HTERT RPE-1 (cell line): Measurements from ENCODE around the gene ISG15.
"Not testable (repeated sequence)": the region's sequence is repeated elsewhere in the genome, so short reads cannot be mapped to it uniquely, and the experiment has no call there.

ENCODE experiments used
- in situ Hi-C: fragments of 300-500 bp; cut with MboI; formaldehyde crosslinking; loops from 4 replicates; pipeline ENCODE4 v1.14.3; 2020; ENCODE audit warnings: low sequenced_read_pairs

Gene ISG15

DNA sequence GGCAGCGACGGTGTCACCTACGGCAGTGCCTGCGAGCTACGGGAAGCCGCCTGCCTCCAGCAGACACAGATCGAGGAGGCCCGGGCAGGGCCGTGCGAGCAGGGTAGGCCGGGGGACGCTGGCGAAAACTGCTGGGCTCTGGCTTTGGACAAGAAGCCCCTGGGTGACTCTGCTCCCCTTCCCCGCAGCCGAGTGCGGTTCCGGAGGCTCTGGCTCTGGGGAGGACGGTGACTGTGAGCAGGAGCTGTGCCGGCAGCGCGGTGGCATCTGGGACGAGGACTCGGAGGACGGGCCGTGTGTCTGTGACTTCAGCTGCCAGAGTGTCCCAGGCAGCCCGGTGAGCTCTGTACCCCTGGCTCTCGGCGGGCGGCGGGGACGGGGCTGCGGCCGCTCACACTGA is 30.6 kb downstream of the ISG15 start:
- in situ Hi-C loops = no loop called here

DNA sequence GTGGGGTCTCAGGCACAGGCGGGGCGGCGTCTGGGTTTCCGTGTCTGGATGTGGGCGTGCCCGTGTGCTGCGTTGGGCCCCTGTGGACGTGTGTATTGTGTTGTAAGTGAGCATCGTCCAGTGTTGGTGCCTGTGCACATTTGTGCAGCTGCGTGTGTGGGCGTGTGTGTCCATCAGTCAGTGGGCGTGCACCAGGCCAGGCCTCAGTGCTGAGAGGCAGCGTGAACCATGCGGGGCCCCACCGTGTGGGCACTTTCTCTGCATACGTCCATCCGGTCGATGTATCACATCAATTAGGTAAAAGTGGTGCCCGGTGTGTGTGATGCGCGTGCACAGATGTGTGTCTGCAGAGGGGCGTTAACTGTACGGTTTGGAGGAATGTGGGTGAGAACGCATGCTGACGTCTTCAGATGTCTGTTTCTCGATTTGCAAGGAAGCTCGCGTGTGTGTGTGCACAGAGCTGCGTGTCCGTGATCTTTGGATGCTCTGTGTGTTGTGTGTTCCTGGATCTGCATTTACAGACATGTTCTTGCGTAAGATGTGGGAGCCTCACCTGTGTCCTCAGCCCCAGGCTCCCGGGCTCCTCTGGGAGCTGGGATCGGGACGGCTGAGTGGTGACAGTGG is 31.3 kb downstream of the ISG15 start:
- in situ Hi-C loops = no loop called here

DNA sequence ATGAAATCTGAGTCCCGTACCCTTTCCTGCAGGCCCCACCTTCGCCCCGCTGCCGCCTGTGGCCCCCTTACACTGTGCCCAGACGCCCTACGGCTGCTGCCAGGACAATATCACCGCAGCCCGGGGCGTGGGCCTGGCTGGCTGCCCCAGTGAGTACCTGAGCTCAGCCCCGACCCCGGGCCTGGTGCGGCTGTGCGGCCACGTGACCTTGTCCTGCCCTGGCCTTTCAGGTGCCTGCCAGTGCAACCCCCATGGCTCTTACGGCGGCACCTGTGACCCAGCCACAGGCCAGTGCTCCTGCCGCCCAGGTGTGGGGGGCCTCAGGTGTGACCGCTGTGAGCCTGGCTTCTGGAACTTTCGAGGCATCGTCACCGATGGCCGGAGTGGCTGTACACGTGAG is 31.8 kb downstream of the ISG15 start:
- in situ Hi-C loops = no loop called here

DNA sequence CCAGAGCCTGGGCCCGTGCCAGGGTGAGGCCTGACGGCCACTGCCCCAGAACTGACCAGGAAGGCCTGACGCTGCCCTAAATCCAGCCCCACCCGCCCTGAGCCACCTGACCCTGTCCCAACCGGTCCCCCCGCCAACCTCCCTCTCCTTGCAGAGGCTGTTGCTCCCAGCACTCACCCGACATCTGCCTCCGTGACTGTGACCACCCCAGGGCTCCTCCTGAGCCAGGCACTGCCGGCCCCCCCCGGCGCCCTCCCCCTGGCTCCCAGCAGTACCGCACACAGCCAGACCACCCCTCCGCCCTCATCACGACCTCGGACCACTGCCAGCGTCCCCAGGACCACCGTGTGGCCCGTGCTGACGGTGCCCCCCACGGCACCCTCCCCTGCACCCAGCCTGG is 32.9 kb downstream of the ISG15 start:
- in situ Hi-C loops = no loop called here

DNA sequence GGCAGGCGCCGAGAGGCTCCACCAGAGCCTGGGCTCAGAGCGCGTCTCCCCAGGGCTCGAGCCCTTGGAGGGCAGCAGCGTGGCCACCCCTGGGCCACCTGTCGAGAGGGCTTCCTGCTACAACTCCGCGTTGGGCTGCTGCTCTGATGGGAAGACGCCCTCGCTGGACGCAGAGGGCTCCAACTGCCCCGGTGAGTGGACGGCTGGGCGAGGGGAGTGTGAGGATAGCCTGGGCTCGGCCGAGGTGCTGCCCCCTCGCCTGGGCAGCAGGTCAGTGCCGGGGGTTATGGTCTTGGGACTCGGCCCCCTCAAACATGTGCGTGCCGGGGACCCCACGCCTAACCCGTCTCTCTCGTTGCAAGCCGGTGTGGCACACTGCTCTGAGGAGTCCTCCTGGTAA is 33.5 kb downstream of the ISG15 start:
- in situ Hi-C loops = no loop called here

DNA sequence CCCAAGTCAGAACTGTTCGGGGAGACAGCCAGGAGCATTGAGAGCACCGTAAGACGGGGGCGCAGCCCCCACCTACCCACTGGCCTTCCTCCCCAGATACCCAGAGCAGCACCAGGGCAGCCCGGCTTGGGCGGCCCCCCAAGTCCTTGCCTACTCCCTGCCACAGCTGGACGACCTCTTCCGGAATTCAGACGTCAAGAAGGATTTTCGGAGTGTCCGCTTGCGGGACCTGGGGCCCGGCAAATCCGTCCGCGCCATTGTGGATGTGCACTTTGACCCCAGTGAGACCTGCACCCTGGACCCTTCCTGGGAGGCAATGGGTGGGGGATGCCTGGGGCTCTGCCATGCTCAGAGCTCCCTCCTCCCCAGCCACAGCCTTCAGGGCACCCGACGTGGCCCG is 34.1 kb downstream of the ISG15 start:
- in situ Hi-C loops = no loop called here

DNA sequence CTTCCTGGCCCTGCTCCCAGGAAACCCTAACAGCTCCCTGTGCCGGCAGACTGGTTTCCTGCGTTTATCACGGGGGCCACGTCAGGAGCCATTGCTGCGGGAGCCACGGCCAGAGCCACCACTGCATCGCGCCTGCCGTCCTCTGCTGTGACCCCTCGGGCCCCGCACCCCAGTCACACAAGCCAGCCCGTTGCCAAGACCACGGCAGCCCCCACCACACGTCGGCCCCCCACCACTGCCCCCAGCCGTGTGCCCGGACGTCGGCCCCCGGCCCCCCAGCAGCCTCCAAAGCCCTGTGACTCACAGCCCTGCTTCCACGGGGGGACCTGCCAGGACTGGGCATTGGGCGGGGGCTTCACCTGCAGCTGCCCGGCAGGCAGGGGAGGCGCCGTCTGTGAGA is 34.7 kb downstream of the ISG15 start:
- in situ Hi-C loops = no loop called here

DNA sequence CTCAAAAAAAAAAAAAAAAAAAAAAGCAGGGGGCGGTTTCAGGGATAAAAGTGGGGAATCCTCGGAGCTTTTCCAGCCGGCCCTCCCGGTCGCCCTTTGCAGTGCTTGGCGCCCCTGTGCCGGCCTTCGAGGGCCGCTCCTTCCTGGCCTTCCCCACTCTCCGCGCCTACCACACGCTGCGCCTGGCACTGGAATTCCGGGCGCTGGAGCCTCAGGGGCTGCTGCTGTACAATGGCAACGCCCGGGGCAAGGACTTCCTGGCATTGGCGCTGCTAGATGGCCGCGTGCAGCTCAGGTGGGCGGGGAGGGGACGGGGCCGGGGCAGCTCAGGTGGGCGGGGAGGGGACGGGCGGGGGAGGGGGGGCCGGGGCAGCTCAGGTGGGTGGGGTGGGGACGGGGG is 35.5 kb downstream of the ISG15 start:
- in situ Hi-C loops = no loop called here

DNA sequence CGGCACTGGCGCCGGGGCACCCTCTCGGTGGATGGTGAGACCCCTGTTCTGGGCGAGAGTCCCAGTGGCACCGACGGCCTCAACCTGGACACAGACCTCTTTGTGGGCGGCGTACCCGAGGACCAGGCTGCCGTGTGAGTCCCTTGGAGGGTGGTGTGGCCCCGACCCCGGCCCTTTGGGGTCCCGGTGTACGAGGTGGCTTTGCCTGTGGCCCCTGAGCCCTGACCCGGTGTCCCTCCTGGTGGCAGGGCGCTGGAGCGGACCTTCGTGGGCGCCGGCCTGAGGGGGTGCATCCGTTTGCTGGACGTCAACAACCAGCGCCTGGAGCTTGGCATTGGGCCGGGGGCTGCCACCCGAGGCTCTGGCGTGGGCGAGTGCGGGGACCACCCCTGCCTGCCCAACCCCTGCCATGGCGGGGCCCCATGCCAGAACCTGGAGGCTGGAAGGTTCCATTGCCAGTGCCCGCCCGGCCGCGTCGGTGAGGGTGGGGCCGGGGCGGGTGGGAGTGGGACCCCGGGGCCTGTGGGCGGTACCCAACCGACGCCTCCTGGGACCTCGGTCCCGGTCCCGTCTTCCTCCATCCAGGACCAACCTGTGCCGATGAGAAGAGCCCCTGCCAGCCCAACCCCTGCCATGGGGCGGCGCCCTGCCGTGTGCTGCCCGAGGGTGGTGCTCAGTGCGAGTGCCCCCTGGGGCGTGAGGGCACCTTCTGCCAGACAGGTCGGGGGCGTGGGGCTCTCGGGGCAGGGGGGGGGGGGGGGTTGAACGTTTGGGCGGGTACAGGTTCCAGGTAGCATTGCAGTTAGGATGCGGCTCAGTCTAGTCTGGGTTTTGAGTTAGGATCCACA is 36.2 kb downstream of the ISG15 start:
- in situ Hi-C loops = no loop called here

DNA sequence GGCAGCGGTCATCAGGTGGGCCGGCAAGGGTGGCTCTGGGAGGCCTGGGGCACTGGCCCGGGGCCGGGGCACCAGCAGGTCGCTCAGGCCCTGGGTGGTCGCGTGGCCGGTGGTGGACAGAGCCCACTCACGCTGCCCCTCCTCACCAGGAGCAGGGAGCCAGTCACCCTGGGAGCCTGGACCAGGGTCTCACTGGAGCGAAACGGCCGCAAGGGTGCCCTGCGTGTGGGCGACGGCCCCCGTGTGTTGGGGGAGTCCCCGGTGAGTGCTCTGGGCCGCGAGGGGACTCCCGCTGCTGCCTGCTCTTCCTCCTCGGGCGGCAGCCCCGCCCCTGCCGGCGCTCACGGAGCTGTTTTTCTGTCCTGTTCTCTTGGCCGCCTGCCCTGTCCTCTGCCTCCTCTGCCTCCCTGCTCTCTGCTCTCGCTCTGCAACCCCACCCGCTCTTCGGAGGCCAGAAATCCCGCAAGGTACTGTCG is 37.3 kb downstream of the ISG15 start:
- in situ Hi-C loops = no loop called here

DNA sequence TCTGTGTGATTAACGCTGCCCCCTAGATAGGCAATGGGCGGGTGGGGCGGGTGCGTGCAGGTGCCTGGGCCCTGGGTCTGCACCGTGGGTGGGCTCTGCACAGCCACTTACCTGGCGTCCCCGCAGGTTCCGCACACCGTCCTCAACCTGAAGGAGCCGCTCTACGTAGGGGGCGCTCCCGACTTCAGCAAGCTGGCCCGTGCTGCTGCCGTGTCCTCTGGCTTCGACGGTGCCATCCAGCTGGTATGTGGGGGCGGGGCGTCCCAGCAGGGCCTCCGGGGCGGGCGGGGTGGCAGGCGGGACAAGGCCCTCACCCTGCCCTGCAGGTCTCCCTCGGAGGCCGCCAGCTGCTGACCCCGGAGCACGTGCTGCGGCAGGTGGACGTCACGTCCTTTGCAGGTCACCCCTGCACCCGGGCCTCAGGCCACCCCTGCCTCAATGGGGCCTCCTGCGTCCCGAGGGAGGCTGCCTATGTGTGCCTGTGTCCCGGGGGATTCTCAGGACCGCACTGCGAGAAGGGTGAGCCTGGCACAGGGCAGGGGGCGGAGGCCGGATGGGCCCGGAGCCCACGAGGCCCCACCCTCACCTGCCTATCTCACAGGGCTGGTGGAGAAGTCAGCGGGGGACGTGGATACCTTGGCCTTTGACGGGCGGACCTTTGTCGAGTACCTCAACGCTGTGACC is 38.0 kb downstream of the ISG15 start:
- in situ Hi-C loops = no loop called here

DNA sequence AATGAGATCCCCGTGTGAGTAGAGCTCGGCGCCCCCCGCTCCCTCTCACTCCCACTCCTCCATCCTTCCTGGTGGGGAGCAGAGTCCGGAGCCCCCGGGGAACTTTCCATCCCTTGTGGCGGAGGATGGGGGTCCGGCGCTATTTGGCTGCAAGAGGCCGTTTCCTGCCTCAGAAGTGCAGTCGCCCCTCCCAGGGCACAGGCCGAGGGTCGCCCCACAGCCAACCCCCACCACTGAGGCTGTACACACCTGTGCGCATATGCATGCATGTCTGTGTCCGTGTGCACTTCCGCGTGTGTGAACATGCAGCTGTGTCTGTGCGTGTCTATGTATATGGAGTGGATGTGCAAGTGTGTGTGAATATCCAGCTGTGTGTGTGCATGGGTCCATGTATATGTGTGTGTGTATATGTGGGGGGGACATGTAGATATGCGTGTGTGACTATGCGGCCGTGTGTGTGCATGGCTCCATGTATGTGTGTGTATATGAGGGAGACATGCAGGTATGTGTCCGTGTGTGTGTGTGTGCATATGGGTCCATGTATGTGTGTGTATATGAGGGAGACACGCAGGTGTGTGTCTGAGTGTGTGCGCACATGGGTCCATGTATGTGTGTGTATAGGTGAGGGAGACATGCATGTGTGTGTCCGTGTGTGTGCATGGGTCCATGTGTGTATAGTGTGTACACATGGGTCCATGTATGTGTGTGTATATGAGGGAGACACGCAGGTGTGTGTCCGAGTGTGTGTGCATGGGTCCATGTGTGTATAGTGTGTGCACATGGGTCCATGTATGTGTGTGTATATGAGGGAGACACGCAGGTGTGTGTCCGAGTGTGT is 38.9 kb downstream of the ISG15 start:
- in situ Hi-C loops = no loop called here

DNA sequence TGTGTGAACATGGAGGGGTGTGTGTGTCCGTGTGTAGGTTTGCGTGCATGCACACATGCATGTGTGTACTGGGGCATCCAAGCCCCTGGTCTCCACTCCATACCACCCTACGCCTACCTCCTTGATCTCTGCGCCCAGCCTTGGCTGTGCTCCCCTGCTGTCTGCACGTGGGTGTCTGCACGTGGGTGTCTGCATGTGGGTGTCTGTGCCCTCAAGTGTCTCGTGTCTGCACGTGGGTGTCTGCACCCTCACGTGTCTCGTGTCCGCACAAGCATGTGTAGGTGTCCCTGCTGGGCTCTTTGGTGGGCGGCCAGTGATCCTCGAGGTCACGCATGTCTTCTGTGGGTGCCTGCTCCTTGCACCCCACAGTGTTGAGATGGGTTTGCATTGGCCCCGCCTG is 39.7 kb downstream of the ISG15 start:
- in situ Hi-C loops = no loop called here

DNA sequence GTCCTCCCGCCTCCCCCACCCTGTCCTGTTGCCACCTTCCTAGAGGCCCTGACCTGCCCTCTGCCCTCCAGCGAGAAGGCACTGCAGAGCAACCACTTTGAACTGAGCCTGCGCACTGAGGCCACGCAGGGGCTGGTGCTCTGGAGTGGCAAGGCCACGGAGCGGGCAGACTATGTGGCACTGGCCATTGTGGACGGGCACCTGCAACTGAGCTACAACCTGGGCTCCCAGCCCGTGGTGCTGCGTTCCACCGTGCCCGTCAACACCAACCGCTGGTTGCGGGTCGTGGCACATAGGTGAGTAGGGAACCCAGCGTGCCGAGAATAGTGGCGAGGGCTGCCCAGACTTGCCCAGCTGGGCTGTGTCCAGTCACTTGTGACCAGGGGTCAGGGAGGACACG is 40.4 kb downstream of the ISG15 start:
- in situ Hi-C loops = no loop called here

DNA sequence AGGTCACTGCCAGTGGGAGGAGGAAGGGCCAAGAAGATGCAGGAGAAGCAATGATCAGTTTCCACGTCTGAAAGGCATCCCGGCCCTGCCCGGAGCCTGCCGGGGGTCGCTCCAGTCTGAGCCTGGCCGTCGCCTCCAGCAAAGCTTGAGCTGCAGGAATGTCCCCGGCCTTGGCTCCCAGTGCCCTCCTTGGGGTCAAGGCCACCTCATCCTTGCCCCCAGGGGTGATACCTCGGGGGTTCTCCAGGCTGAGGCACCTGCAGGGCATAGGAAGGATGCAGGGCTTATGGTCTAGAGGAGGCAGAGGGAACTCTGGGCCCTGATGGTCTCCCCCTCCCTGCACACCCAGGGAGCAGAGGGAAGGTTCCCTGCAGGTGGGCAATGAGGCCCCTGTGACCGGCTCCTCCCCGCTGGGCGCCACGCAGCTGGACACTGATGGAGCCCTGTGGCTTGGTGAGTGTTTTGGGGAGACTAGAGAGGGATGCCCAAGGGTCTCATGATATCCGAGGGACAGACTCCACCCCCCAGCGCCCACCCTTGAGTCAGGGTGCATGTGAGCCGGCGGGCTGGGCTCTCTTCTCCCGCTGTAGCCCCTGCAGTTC is 40.9 kb downstream of the ISG15 start:
- in situ Hi-C loops = no loop called here

DNA sequence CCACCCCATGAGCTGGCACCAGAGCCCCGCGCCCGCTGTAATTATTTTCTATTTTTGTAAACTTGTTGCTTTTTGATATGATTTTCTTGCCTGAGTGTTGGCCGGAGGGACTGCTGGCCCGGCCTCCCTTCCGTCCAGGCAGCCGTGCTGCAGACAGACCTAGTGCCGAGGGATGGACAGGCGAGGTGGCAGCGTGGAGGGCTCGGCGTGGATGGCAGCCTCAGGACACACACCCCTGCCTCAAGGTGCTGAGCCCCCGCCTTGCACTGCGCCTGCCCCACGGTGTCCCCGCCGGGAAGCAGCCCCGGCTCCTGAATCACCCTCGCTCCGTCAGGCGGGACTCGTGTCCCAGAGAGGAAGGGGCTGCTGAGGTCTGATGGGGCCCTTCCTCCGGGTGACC is 41.7 kb downstream of the ISG15 start:
- in situ Hi-C loops = no loop called here

DNA sequence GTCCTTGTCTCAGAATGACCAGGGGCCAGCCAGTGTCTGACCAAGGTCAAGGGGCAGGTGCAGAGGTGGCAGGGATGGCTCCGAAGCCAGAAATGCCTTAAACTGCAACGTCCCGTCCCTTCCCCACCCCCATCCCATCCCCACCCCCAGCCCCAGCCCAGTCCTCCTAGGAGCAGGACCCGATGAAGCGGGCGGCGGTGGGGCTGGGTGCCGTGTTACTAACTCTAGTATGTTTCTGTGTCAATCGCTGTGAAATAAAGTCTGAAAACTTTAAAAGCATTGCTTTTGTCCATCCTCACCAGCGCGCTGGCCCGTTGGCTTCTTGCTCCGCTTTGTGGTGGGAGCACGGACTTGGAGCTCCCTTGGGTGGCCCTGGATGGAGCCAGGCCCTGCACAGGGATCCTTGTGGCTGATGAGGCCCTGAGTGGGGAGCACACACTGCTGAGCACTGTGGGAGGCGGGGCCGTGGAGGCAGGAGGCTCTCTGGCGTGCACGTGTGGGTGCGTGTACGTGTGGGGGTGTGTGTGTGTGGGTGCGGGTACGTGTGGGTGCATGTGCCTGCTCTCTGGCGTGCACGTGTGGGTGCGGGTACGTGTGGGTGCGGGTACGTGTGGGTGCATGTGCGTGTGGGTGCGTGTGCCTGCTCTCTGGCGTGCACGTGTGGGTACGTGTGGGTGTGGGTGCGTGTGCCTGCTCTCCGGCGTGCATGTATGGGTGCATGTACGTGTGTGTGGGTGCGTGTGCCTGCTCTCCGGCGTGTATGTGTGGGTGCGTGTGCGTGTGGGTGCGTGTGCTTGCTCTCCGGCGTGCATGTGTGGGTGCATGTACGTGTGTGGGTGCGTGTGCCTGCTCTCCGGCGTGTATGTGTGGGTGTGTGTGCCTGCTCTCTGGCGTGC is 42.8 kb downstream of the ISG15 start:
- in situ Hi-C loops = no loop called here

DNA sequence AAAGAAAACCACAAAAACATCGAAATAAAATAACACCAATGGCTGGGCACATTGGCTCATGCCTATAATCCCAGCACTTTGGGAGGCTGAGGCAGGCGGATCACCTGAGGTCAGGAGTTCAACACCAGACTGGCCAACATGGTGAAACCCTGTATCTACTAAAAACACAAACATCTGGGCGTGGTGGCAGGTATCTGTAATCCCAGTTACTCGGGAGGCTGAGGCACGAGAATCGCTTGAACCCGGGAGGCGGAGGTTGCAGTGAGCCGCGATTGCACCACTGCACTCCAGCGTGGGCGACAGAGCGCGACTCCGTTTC is 44.4 kb downstream of the ISG15 start:
- in situ Hi-C loops = not testable (repeated sequence)

DNA sequence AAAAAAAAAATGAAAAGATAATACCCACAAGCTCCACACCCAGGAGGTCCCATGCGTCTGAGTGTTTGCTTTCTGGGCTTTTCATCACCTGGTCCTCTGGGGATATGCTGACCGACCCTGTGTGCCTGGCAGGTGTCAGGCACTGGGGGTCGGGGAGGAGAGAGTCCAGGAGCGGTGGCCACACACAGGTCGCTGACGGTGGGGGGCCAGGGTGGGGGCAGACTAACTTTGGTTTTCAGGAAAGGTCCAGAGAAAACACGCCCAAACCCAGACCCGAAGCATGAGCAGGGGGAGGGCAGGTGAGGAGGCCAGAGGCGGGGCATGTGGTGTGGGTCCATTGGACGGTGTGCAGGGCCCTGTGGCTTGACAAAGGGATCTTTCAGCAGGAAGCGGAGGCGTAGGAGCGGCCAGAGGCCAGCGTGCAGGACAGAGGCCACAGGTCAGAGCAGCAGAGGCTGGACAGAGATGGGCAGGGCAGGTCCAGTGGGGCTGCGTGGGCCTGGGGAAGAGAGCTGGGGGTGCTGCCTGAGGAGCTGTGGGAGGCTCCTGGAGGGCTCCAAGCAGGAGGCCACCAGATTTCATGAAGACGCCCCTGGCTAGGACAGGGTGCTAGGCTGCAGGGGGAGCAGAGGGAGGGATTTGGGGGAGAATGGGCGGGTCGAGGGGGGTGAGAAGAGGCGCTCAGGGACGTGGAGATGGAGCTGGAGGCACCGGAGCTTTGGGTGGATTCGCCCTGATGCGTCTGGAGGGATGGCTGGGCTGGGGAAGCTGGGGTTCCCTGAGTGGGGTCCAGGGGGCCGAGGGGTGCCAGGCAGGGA is 45.0 kb downstream of the ISG15 start:
- in situ Hi-C loops = no loop called here
